Measurements from ENCODE around the gene MUC5AC.
"Not testable (repeated sequence)": the region's sequence is repeated elsewhere in the genome, so short reads cannot be mapped to it uniquely, and the experiment has no call there.

The MUC5AC gene

DNA sequence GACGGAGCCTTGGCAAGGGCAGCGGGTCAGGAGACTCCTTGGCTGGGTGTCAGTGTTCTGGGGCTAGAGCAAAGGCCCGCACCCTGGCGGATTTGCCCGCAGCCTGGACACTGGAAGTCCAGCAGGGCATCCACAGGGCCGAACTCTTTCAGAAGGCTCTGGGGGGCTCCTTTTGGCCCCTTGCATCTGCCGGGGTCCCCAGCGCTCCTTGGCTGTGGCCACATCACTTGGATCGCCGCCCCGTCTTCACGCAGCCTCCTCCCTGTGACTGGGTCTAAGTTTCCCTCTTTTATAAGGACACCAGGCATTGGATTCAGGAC, 20.0 kb downstream of the MUC5AC start:
- DNase-seq, result no peak

DNA sequence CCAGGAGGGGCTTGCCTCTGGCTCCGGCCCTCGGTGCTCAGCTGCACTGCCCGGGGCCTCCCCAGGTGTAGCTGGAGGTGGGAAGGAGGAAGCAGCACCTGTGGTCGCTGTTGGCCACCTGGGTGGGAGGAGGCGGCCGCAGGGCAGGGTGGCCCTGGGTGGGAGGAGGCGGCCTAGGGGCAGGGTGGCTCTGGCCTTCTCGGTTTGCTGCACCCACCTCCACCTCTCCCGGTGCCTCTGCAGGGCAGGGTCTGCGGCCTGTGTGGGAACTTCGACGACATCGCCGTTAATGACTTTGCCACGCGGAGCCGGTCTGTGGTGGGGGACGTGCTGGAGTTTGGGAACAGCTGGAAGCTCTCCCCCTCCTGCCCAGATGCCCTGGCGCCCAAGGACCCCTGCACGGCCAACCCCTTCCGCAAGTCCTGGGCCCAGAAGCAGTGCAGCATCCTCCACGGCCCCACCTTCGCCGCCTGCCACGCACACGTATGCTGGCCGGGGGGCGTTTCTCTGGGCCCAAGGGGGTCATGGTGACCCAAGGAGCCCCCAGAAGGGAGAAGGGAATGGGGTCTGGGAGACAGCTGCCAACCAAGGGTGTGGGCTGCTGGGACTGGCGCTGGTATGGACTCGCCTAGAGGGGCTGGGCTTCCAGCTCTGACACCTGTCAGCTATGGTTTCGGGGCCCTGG, 20.6 kb downstream of the MUC5AC start:
- no peak for DNase-seq

DNA sequence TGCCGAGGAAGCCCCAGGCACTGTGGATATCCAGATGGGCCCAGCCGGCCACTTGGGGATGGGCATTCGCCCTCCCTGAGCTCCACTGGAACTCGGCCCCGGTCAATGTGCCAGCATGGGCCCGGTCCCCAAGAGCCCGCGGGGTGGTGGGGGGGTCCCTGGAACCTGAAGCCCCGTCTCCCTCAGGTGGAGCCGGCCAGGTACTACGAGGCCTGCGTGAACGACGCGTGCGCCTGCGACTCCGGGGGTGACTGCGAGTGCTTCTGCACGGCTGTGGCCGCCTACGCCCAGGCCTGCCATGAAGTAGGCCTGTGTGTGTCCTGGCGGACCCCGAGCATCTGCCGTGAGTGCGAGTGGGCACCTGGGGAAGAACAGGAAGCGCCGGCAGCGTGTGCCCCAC, 21.2 kb downstream of the MUC5AC start:
- no peak for DNase-seq

DNA sequence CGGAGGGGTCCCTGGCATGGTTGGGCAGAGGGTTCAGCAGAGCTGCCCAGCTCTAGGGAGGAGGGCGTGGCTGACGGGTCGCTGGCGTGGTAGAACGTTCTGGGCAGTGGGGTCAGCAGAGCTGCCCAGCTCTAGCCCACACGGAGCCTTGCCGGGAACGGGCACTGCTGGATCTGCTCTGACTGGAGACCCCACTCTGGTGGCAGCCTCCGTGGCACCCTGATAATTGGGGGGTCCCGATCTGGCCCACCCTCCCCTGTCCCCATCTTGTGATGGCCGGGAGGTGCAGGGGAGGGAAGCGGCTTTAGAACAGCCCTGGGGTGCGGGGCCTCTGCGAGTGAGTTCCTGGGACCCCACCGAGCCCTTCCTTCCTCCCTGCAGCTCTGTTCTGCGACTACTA, 21.9 kb downstream of the MUC5AC start:
- no peak for DNase-seq

DNA sequence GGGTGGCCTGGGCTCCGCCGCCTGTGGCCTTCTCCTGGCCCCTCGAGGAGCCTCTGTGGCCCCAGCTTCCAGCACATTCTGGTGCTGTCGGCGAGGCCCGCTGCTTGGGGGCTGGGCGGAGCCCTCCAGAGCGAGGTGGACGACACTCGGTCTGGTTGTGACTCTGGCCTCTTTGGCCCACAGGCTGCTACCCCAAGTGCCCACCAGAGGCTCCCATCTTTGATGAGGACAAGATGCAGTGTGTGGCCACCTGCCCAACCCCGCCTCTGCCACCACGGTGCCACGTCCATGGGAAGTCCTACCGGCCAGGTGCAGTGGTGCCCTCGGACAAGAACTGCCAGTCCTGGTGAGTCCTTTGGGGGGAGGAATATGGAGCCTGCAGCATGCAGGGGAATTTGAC, 22.4 kb downstream of the MUC5AC start:
- no peak for DNase-seq

DNA sequence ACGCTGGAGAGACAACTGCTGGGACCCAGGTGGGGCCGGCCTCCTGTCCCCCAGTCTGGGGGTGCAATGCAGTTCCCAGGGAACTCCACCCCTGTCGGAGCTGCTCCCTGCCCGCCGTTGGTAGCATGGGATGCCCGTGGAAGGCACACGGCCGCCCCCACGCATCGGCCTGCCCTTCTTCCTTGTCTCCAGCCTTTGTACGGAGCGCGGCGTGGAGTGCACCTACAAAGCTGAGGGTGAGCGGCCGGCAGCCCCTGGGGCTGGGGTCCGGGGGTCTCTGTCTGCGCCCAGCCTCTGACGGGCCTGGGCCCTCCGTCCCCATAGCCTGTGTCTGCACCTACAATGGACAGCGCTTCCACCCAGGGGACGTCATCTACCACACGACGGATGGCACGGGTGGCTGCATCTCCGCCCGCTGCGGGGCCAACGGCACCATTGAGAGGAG, 23.2 kb downstream of the MUC5AC start:
- DNase-seq, result no peak

DNA sequence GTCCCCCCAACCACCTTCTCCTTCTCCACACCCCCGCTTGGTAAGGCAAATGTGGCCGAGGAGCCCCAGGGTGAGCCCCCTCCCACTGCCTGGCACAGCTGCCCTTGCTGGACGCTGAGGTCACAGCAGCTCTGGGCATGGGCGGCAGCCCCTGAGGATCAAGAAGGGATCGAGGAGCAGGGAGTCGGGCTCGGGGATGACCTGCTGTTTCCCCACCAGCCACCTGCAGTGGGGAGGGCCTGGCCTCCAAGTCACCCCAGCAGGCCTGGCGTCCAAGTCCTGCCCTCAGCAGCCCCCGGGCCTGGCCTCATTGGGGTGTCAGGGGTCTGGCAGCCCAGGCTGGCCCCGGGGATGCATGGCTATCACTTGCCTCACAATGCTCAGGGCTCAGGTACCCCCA, 23.7 kb downstream of the MUC5AC start:
- no peak for DNase-seq

DNA sequence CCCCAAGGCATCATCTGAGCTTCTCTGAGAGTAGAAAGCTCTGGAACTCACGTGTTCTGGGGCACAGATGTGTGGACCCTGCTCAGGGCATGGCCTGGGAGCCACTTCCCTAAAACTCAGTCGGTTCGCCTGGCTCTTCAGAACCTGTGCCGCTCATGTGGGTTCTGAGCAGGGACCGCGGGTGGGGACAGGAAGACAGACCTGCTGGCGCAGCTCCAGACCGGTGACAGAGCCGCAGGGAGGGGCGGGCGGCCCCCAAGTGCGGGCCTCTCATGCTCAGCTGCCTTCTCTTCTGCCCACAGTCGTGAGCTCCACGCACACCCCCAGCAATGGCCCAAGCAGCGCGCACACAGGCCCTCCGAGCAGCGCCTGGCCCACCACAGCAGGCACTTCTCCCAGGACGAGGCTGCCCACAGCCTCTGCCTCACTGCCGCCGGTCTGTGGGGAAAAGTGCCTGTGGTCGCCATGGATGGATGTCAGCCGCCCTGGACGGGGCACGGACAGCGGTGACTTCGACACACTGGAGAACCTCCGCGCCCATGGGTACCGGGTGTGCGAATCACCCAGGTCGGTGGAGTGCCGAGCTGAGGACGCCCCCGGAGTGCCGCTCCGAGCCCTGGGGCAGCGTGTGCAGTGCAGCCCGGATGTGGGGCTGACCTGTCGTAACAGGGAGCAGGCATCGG, 24.2 kb downstream of the MUC5AC start:
- DNase-seq, result no peak

DNA sequence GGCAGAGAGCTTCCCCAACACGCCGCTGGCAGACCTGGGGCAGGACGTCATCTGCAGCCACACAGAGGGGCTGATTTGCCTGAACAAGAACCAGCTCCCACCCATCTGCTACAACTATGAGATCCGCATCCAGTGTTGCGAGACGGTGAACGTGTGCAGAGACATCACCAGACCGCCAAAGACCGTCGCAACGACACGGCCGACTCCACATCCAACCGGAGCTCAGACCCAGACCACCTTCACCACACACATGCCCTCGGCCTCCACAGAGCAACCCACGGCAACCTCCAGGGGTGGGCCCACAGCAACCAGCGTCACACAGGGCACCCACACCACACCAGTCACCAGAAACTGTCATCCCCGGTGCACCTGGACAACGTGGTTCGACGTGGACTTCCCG, 26.4 kb downstream of the MUC5AC start:
- DNase-seq, result not testable (repeated sequence)

DNA sequence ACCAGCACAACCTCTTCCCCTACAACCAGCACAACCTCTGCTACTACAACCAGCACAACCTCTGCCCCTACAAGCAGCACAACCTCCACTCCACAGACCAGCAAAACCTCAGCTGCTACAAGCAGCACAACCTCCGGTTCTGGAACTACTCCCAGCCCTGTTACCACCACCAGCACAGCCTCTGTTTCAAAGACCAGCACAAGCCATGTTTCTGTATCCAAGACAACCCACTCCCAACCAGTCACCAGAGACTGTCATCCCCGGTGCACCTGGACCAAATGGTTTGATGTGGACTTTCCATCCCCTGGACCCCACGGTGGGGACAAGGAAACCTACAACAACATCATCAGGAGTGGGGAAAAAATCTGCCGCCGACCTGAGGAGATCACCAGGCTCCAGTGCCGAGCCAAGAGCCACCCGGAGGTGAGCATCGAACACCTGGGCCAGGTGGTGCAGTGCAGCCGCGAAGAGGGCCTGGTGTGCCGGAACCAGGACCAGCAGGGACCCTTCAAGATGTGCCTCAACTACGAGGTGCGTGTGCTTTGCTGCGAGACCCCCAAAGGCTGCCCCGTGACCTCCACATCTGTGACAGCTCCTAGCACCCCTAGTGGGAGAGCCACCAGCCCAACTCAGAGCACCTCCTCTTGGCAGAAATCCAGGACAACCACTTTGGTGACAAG, 30.8 kb downstream of the MUC5AC start:
- DNase-seq, result not testable (repeated sequence)

DNA sequence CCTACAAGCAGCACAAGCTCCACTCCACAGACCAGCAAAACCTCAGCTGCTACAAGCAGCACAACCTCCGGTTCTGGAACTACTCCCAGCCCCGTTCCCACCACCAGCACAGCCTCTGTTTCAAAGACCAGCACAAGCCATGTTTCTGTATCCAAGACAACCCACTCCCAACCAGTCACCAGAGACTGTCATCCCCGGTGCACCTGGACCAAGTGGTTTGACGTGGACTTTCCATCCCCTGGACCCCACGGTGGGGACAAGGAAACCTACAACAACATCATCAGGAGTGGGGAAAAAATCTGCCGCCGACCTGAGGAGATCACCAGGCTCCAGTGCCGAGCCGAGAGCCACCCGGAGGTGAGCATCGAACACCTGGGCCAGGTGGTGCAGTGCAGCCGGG, 32.1 kb downstream of the MUC5AC start:
- DNase-seq, result not testable (repeated sequence)

DNA sequence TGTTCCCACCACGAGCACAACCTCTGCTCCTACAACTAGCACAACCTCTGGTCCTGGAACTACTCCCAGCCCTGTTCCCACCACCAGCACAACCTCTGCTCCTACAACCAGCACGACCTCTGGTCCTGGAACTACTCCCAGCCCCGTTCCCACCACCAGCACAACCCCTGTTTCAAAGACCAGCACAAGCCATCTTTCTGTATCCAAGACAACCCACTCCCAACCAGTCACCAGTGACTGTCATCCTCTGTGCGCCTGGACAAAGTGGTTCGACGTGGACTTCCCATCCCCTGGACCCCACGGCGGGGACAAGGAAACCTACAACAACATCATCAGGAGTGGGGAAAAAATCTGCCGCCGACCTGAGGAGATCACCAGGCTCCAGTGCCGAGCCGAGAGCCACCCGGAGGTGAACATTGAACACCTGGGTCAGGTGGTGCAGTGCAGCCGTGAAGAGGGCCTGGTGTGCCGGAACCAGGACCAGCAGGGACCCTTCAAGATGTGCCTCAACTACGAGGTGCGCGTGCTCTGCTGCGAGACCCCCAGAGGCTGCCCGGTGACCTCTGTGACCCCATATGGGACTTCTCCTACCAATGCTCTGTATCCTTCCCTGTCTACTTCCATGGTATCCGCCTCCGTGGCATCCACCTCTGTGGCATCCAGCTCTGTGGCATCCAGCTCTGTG, 34.2 kb downstream of the MUC5AC start:
- DNase-seq, result not testable (repeated sequence)

DNA sequence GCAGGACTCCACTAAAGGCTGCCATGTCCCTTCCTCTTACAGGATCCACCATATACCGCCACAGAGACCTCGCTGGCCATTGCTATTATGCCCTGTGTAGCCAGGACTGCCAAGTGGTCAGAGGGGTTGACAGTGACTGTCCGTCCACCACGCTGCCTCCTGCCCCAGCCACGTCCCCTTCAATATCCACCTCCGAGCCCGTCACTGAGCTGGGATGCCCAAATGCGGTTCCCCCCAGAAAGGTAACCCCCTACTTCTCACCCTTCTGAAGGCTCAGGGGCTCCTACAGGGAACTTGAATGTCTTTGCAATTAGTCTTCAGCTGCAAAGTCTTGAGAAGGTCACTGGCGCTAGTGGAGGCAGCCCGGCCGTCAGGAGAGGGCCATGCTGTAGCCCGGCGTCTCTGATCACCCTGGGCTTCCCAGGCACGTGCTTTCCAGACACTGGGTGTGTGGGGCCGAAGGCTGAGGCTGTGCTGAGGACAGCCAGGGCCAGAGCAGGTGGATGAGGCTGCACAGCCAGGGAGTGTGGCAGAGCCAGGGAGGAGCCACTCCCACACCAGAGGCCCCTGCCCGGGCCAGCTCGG, 35.1 kb downstream of the MUC5AC start:
- DNase-seq, result no peak

DNA sequence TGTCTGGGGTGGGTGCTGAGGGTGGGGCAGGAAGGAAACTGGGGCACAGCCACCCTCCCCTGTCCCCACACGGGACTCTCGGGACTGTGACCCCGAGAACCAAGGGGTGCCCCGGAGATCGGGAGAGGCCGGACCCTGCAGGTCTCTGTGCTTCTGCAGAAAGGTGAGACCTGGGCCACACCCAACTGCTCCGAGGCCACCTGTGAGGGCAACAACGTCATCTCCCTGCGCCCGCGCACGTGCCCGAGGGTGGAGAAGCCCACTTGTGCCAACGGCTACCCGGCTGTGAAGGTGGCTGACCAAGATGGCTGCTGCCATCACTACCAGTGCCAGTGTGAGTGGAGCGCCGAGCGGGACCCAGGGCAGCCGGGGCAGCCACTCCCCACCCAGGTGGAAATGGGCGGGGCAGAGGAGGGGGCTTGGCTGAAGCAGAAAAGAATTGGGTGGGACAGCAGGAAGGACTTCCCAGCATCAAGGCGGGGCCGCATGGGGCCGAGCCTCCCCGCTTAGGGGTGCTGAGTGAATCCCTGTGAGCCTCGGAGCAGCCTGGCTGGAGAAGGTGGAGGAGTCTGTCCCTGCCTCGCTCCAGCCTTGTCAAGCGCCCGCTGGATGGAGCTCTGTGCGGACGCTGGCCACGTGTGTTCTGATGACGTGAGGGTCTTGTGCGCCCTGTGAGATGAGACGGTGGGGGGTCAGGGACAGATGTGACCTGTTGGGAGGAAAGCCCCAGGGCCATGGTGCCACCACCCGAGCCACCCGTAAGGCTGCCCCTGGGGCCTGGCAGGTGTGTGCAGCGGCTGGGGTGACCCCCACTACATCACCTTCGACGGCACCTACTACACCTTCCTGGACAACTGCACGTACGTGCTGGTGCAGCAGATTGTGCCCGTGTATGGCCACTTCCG, 35.8 kb downstream of the MUC5AC start:
- no peak for DNase-seq

DNA sequence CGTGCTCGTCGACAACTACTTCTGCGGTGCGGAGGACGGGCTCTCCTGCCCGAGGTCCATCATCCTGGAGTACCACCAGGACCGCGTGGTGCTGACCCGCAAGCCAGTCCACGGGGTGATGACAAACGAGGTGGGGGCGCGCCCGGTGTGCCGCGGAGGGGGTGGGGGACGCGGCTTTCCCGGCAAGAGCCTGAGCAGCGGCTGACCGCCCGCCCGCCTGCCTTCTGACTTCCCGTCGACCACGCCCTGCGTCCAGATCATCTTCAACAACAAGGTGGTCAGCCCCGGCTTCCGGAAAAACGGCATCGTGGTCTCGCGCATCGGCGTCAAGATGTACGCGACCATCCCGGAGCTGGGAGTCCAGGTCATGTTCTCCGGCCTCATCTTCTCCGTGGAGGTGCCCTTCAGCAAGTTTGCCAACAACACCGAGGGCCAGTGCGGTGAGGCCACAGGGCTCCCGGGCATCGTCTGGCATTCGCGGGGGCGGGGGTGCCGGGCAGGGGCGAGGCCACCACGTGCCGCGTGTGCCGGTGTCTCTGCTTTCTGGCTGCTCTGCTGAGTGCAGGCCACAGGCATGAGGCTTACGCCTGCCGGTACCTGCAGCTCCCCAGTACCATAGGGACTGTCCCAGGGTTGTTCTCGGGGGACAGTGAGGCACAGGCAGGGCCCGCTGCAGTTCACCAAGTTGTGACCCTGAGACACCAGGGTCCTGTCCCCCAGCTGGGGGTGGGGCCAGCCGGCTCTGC, 36.7 kb downstream of the MUC5AC start:
- DNase-seq, result no peak

DNA sequence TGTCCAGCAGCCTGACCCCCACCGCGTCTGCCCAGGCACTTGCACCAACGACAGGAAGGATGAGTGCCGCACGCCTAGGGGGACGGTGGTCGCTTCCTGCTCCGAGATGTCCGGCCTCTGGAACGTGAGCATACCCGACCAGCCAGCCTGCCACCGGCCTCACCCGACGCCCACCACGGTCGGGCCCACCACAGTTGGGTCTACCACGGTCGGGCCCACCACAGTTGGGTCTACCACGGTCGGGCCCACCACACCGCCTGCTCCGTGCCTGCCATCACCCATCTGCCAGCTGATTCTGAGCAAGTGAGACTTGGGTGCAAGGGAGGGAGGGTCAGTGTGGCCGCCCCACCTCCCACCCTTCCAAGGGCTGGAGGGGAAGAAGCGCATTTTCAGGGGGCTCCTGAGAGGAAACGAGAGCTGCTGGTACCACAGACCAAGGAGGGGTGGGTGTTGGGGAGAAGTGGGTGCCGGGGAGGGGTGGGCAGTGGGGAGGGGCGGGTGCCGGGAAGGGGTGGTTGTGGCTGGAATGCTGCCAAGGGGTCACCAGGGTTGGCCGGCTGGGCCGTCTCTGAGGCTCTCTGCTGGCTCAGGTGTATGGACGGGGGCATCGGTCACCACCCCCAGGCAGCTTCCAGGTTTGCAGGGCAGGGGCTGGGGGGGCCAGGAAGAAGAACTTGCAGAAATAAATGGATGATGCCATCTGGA, 37.4 kb downstream of the MUC5AC start:
- no peak for DNase-seq

DNA sequence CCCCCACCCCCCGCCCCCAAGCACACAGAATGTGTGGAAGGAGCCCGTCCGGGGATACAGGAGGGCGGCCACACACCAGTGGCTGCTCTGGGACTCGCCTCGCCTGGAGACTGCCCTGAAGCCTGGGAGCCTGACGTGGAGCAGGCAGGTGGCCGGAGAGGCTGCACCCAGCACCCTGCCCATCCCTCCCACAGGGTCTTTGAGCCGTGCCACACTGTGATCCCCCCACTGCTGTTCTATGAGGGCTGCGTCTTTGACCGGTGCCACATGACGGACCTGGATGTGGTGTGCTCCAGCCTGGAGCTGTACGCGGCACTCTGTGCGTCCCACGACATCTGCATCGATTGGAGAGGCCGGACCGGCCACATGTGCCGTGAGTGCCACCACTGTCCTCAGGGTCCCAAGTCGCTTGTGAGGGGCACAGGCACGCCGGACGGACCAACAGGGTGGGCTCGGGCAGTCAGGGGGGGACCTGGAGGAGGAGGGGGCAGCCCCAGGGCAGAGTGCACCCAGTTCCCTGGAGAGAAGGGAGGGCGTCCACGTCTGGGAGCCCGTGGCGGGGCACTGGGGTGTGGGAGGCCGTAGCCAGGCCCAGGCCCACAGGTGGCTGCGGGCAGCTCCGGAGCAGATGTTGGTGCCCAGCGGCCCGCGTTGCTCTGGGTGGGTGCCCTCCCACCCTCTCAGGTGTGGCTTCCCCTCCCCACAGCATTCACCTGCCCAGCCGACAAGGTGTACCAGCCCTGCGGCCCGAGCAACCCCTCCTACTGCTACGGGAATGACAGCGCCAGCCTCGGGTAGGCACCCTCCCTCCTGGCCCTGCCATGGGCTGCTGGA, 38.1 kb downstream of the MUC5AC start:
- DNase-seq, result no peak

DNA sequence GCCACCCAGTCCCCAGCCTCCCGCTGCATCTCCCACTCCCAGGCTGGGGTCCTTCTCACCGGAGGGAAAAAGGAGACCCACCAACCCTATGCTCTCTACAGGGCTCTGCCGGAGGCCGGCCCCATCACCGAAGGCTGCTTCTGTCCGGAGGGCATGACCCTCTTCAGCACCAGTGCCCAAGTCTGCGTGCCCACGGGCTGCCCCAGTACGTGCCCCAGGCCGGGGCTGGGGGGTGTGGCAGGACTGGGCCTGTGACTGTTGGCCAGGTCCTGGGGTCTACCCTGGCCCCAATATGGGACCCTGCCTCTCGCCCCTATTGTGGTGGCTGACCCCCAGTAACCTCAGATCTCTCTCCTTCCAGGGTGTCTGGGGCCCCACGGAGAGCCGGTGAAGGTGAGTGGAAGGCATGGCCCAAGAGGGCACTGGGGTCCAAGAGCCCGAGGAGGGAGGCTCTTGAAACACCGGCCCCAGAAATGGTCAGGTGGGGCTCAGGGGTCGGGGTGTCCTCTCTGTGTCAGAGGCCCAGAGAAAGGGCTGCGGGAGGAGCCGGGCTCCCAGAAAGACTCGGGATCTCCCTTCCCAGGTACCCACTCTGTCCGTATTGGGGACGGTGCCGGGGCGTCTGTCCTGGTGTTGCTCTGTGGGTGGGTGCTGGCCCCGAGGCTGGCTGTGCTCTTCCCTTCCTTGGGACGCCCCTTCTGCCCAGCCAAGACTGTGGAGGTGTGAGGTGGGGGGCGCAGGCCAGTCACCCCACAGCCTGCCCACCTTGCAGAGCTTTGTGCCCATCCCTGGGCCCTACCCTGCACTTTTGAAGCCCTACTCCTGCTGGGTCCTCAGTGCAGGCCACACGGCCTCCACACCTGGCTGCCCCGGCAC, 39.0 kb downstream of the MUC5AC start:
- no peak for DNase-seq

DNA sequence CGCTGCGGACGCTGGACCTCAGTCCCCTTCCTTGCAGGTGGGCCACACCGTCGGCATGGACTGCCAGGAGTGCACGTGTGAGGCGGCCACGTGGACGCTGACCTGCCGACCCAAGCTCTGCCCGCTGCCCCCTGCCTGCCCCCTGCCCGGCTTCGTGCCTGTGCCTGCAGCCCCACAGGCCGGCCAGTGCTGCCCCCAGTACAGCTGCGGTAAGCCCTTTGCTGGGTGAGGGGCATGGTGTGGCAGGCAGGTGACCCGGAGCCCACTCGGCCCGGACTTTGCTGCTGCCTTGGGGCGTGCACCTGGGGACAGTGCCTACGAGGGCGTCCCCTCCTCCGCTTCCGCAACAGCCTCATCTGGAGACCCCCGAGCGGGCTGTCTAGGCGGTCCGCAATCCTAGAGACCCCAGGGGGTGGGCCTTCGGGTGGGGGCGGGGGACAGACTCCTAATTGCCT, 39.7 kb downstream of the MUC5AC start:
- no peak for DNase-seq
